ENCODE results near the gene RPL38. TPM values are rescaled to one million over a fixed set of nuclear protein-coding genes. Genes with fewer than 3 reads are reported as not detected.

The RPL38 gene
- total RNA-seq, 1 donor from 2014 or later = 1,176 TPM

DNA sequence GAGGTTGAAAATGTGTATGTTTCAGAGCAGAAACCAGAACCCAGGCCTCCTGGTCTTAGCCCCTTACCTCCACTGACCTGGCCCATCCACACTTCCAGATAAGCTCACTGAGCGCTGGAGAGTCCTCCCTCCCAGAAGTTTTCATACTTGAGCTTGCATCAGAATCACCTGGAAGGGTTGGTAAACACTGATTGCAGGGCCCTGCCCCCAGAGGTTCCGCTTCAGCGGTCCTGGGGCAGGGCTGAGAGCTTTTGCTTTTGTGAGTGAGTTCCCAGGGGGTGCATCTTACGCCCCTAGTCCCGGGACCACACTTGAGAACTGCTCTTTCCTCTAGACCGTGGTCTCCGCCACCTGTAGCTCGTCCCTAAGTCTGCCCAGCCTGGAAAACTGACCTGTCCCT, 30.5 kb downstream of the RPL38 start:
- Mint-ChIP-seq H3K27me3 (no peaks in the 10 kb centered on the region), H3K27ac (no peak overlapping the region), H3K36me3 (ENCODE audit: low read depth) (peaks cover under 1% of the 10 kb centered on the region), H3K9me3 (no peaks in the 10 kb centered on the region), H3K4me1 (no peaks in the 10 kb centered on the region), H3K4me3 (no peak overlapping the region)
- intact Hi-C loops (cut with micrococcal nuclease) = no loop called here
- DNase-seq = no peak

DNA sequence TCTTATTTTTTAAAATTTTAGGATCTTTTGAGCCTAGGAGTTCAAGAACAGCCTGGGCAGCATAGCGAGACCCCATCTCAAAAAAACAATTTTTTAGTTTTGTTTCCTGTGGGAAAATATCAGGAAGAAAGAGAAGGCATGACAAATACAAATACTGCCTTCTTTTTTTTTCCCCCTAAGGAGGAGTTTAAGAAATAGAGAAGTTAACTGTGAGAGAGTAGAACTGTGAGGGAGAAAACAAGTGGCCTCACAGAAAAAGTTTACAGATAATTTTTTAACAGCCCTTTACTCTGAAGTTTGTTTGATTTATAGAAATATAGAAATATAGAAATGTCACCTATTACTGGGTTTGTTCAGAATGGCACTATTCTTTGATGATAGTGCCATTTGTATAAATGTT, 31.0 kb downstream of the RPL38 start:
- Mint-ChIP-seq H3K4me3 (no peak overlapping the region), H3K36me3 (ENCODE audit: low read depth) (no peaks in the 10 kb centered on the region), H3K27ac (no peak overlapping the region), H3K27me3 (no peaks in the 10 kb centered on the region), H3K9me3 (no peaks in the 10 kb centered on the region), H3K4me1 (no peaks in the 10 kb centered on the region)
- DNase-seq = no peak
- intact Hi-C loops (cut with micrococcal nuclease) = no loop called here

DNA sequence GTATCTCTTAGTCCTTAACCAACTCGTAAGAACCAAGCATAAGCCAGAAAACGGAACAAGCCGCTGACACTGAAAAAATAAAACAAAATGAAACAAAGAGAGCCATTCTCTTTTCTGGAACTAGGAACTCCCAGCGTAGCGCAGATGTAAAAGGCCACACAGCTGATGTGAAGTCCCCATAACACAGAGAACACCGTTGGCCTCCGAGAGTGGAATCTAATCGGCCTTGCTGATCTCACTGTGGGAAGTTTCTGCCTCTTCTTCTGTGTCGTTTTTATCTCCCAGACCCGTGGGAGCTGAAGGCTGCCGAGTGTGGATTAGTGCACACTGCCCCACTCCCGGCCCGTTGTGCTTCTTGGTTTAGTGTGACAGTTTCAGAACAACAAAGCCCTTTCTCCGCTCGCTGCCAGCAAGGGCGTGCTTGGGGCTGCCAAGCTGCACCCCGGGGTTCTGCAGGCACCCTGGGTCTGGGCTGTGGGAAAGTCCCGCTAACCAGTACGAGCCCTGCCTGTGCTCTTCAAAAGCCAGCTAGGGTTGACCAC, 31.6 kb downstream of the RPL38 start:
- Mint-ChIP-seq H3K27ac (no peak overlapping the region), H3K27me3 (no peaks in the 10 kb centered on the region), H3K4me3 (no peak overlapping the region), H3K4me1 (no peaks in the 10 kb centered on the region), H3K36me3 (ENCODE audit: low read depth) (no peaks in the 10 kb centered on the region), H3K9me3 (no peaks in the 10 kb centered on the region)
- no peak for DNase-seq
- intact Hi-C loops (cut with micrococcal nuclease) = no loop called here

DNA sequence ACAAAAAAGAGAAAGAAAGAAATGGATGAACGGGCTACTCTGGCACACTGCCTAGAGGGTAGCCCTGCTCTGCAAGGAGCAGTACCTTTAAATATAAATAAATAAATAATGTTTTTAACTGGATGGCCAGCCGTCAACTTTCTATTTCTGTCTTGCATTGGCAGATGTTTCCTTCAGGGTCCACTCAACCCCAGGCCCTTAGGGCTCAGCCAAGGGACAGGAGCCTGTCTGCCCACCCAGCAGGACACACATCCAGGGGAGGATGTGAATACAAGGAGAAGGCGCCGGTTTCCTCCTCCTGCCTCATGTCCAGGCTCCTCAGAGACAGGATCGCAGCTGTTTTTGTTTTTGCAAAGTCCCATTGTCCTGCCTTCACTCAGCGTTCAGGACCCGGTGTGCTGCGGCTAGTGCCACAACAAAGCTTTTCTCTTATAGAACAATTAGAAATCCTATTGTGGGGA, 32.5 kb downstream of the RPL38 start:
- no peaks in the 10 kb centered on the region for H3K27me3 Mint-ChIP-seq
- intact Hi-C loops (cut with micrococcal nuclease) = no loop called here
- no peak overlapping the region for H3K4me3 Mint-ChIP-seq
- H3K4me1 Mint-ChIP-seq = no peaks in the 10 kb centered on the region
- no peaks in the 10 kb centered on the region for H3K9me3 Mint-ChIP-seq
- no peak for DNase-seq
- H3K36me3 Mint-ChIP-seq (ENCODE audit: low read depth) = no peaks in the 10 kb centered on the region
- H3K27ac Mint-ChIP-seq = no peak overlapping the region

DNA sequence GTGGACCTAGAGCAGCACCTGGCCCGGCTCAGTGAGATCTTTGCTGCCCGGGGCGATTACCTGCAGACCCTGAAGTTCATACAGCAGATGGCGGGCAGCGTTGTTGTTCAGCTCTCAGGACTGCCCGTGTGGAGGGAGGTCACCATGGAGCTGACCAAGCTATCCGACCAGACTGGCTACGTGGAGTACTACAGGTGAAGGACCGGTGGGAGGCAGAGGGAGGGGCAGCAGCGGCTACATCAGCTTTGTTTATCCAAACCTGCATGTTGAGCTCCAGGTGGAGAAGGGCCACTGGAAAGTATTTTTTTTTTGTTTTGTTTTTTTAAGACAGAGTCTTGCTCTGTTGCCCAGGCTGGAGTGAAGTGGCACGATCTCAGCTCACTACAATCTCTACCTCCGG, 33.8 kb downstream of the RPL38 start:
- Mint-ChIP-seq H3K9me3 (no peaks in the 10 kb centered on the region), H3K27ac (no peak overlapping the region), H3K27me3 (no peaks in the 10 kb centered on the region), H3K36me3 (ENCODE audit: low read depth) (no peaks in the 10 kb centered on the region), H3K4me1 (no peaks in the 10 kb centered on the region), H3K4me3 (no peak overlapping the region)
- intact Hi-C loops (cut with micrococcal nuclease) = no loop called here
- DNase-seq = no peak

DNA sequence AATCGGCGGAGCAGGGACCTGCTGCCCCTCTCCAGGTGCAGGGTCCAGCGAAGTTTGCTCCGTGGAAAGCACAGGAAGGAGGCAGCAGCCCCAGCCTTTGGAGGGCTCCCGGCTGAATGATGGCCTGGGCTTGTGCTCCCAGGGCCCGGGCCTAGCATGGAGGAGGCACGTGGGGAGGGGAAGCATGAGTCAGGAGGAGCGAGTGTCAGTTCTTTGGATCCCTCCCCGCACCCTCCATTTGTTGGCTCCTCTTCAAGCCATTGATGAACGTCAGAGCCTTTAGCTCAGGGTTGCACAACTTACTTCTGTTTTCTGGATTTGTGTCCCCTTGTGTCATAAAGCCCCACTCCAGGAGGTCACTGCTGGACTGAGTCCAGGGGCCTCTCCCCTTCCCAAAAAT, 35.7 kb downstream of the RPL38 start:
- no peaks in the 10 kb centered on the region for H3K9me3 Mint-ChIP-seq
- no peaks in the 10 kb centered on the region for H3K27me3 Mint-ChIP-seq
- intact Hi-C loops (cut with micrococcal nuclease) = no loop called here
- no peaks in the 10 kb centered on the region for H3K36me3 Mint-ChIP-seq (ENCODE audit: low read depth)
- no peak overlapping the region for H3K4me3 Mint-ChIP-seq
- no peak overlapping the region for H3K27ac Mint-ChIP-seq
- no peaks in the 10 kb centered on the region for H3K4me1 Mint-ChIP-seq
- DNase-seq = no peak

DNA sequence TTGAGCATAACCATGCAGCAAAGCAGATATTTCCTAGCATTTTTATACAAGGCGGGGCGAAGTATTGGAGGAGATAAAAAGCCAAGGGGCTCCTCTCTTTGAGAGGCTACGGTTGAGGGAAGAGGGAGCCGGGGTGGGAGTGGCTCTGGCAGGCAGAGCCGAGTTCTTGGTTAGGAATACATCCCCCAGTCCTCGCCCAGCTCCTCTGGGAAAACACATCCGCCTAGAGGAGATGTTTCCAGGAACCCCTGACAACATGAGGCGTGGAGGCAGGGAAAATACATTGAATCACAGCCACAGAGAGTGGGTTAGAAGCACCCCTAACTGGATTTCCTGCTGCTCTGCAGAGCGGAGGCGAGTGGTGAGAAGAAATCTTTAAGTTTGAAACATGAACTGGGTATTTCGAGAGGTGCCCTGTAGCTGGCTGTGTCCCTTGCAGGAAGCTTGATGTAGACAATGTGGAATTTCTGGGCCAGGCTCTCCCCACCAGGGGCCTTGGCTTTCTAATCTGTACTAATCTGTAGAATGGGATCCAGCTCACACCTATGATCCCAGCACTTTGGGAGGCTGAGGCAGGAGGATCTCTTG, 37.2 kb downstream of the RPL38 start:
- Mint-ChIP-seq H3K4me1 (no peaks in the 10 kb centered on the region), H3K9me3 (no peaks in the 10 kb centered on the region), H3K27me3 (no peaks in the 10 kb centered on the region), H3K27ac (no peak overlapping the region), H3K4me3 (no peak overlapping the region), H3K36me3 (ENCODE audit: low read depth) (no peaks in the 10 kb centered on the region)
- no peak for DNase-seq
- intact Hi-C loops (cut with micrococcal nuclease) = no loop called here

DNA sequence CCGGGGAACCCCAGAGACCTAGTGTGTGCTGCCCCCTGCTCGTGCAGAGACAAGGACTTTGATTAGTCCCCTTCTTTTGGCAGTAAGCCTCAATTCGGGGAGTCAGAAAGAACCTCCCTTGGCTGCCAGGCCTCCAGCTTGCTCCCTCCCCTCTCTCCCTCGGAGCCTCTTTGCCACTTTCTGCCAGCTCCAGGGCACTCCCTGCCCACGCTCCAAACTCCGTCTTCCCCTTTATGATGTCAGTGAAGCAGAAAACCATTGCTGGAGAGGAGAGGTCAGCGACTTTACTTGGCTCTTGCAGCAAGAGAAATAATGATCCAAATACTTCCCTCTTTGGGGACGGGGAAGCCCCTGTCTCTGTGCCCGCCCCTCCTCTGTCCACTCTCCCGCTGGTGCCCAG, 38.0 kb downstream of the RPL38 start:
- no peak overlapping the region for H3K4me3 Mint-ChIP-seq
- DNase-seq = no peak
- H3K9me3 Mint-ChIP-seq = no peaks in the 10 kb centered on the region
- H3K27me3 Mint-ChIP-seq = no peaks in the 10 kb centered on the region
- H3K4me1 Mint-ChIP-seq = no peaks in the 10 kb centered on the region
- H3K27ac Mint-ChIP-seq = no peak overlapping the region
- H3K36me3 Mint-ChIP-seq (ENCODE audit: low read depth) = no peaks in the 10 kb centered on the region
- intact Hi-C loops (cut with micrococcal nuclease) = no loop called here

DNA sequence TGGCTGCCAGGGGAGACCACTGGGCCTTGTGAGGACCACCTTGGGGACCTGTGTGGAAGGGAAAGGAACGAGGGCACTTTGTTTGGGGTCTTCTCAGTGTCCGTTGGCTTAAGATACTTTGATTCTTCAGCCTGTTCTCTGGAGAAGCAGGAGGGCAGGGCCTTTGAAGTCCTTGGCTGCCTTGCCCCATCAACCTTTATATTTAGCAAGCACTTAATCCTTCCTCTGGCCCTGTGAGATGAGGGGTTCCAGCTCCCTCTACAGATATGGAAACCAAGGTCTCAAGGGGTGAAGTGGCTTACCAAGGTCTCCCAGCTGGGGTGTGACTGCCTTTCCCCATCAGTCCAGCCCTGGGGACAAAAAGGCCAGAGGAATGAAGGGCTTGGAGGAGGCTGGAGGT, 38.4 kb downstream of the RPL38 start:
- no peak overlapping the region for H3K4me3 Mint-ChIP-seq
- H3K9me3 Mint-ChIP-seq = no peaks in the 10 kb centered on the region
- peaks cover 2% of the 10 kb centered on the region for H3K36me3 Mint-ChIP-seq (ENCODE audit: low read depth)
- no peaks in the 10 kb centered on the region for H3K27me3 Mint-ChIP-seq
- intact Hi-C loops (cut with micrococcal nuclease) = no loop called here
- H3K27ac Mint-ChIP-seq = no peak overlapping the region
- no peaks in the 10 kb centered on the region for H3K4me1 Mint-ChIP-seq
- no peak for DNase-seq

DNA sequence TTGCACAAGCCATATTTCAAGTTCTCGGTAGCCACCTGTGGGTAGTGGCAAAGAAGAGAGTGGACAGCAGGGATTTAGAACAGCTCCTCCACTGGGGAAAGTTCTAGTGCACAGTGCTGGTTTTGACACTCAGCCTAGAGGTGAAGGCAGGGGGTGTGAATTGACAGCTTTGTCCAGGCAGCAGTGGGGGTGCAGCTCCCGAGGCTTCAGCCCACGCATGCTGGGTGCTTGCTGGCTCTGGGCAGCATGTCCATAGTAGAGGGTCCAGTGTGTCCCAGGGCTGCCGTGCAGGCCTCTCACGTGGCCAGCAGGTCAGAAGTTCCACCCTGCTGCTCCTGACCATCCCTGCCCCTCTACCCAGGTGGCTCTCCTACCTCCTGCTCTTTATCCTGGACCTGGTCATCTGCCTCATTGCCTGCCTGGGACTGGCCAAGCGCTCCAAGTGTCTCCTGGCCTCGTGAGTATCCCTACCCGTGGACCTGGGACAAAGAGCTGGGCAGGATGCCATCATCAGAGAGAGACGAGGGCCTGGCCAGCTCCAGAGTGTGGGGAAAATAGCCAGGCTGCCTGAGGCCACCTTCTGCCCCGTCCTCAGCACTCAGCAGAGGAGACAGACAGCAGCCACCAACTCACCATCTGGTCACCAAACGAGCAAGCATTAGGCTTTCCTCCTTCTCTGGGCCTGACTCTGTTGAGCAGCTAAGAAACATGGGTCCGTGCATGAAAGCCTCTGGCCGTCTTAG, 39.7 kb downstream of the RPL38 start:
- H3K4me3 Mint-ChIP-seq = no peak overlapping the region
- intact Hi-C loops (cut with micrococcal nuclease) = no loop called here

DNA sequence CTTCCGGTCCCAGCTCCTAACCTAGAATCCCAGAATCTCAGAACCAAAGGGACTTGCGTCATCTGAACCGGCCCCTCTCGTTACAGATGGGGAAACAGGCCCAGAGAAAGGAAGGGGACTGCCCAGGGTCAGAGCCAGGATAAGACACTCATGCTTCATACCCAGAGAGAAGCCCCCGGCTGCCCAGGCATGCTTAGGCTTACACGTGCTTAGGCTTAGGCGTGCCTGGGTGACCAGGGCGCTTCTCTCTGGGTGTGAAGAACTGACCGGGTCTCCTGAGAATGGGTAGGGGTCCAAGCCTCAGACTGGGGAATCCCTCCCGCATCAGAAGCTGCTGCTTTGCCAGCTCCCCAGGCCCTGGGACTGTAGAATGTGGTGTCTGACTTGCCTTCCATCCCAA, 40.6 kb downstream of the RPL38 start:
- no peak overlapping the region for H3K27ac Mint-ChIP-seq
- H3K27me3 Mint-ChIP-seq = no peaks in the 10 kb centered on the region
- no peak for DNase-seq
- H3K4me3 Mint-ChIP-seq = no peak overlapping the region
- H3K4me1 Mint-ChIP-seq = no peaks in the 10 kb centered on the region
- peaks cover 2% of the 10 kb centered on the region for H3K36me3 Mint-ChIP-seq (ENCODE audit: low read depth)
- H3K9me3 Mint-ChIP-seq = no peaks in the 10 kb centered on the region
- intact Hi-C loops (cut with micrococcal nuclease) = no loop called here

More for the DNA sequence above, 39.7 kb downstream of the RPL38 start:
- H3K27ac Mint-ChIP-seq = no peak overlapping the region
- no peaks in the 10 kb centered on the region for H3K27me3 Mint-ChIP-seq
- no peak for DNase-seq
- H3K9me3 Mint-ChIP-seq = no peaks in the 10 kb centered on the region
- H3K36me3 Mint-ChIP-seq (ENCODE audit: low read depth) = peaks cover 2% of the 10 kb centered on the region
- no peaks in the 10 kb centered on the region for H3K4me1 Mint-ChIP-seq

DNA sequence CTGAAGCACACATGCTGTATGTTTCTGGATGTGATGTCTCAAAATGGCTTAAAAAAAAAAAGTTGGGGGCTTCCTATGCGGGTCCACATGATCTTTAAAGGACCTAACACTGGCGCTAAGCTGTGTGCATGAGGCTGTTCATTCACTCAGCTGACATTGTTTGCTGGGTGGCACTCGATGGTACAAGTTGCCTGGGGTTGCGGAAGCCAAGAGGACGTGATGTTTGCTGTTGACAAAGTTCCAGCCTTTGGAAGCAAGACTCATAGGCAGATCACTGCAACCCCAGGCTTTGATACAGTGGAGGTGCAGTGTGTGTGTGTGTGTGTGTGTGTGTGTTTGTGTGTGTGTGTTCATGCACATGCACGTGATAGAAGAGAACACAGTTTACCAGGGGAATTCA, 41.1 kb downstream of the RPL38 start:
- Mint-ChIP-seq H3K4me3 (no peak overlapping the region), H3K36me3 (ENCODE audit: low read depth) (peaks cover 2% of the 10 kb centered on the region), H3K9me3 (no peaks in the 10 kb centered on the region), H3K27ac (no peak overlapping the region), H3K4me1 (no peaks in the 10 kb centered on the region), H3K27me3 (no peaks in the 10 kb centered on the region)
- intact Hi-C loops (cut with micrococcal nuclease) = no loop called here
- no peak for DNase-seq

DNA sequence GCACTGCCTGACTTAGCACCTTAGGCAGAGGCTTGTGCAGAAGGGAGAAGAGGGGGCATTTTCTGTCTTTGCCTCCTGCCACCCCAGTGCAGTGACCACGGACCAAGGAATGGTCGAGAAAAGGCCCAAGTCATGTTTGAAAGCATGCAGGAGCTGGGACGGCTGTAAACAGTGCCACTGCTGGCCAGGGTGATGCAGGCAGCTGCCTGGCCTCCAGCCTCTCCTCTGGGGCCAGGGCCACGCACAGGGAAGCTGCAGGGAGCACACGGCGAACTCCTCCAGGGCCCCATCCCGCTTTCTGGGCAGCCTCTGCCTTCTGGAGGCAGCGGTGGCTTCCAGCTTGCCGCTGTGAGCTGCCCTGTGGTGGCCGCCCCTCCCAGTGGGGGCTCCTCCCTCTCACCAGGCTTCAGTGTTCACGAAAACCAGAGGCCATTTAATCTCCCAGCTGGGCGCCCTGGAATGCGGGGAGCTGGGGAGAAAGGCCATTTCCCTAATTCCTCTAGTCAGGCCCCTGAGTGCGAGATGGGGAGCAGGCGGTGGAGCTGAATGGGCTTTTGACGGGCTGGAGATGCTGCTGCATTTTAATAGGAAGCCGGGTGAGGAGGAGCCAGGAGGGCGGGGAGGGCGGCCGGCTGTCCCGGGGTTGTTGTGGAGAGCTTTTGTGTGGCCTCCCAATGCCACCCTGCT, 41.8 kb downstream of the RPL38 start:
- H3K9me3 Mint-ChIP-seq = no peaks in the 10 kb centered on the region
- no peak for DNase-seq
- no peak overlapping the region for H3K27ac Mint-ChIP-seq
- H3K27me3 Mint-ChIP-seq = no peaks in the 10 kb centered on the region
- H3K4me3 Mint-ChIP-seq = no peak overlapping the region
- H3K36me3 Mint-ChIP-seq (ENCODE audit: low read depth) = peaks cover 2% of the 10 kb centered on the region
- H3K4me1 Mint-ChIP-seq = no peaks in the 10 kb centered on the region
- intact Hi-C loops (cut with micrococcal nuclease) = no loop called here

DNA sequence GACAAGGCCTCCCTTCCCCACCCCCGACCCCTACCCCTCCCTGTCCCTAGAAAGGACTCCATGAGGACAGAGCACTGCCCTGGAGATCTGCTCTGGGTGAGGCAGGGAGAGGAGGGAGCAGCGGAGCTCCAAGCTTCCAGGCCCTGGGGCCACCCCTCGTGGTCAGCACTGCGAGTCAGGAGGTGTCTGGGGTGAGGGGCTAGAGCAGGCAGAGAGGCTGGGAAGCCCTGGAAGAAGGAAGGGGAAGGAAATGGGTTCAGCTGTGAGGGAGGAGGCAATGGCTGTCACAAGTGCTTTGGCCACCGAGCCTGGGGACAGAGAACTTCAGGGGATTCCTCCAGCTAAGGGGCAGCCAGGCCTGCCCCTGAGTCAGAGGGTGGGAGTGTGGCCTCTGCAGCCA, 42.4 kb downstream of the RPL38 start:
- Mint-ChIP-seq H3K27me3 (no peaks in the 10 kb centered on the region), H3K9me3 (no peaks in the 10 kb centered on the region), H3K4me1 (no peaks in the 10 kb centered on the region), H3K36me3 (ENCODE audit: low read depth) (peaks cover 2% of the 10 kb centered on the region), H3K4me3 (no peak overlapping the region), H3K27ac (no peak overlapping the region)
- DNase-seq = no peak
- intact Hi-C loops (cut with micrococcal nuclease) = no loop called here

Data from activated CD4-positive, alpha-beta T cell treated with anti-CD3 and anti-CD28 coated beads, Interleukin-2, amount 10 ng/mL, durations not matched to agents 24 days and 14 days (primary cell).